ACC112 (cell line): Measurements from ENCODE around the gene CFAP20DC.

ENCODE experiments used
- H2AFZ ChIP-seq: fragments of 200-600 bp; sonication (generic); one replicate; pipeline ENCODE4 v1.6.0; 2017; ENCODE audit warnings: antibody characterized with exemption, low read length; ENCODE audit not compliant: unreplicated experiment
- H3K27ac ChIP-seq: fragments of 200-600 bp; sonication (generic); 2 replicates; pipeline ENCODE4 v1.5.1; 2014; ENCODE audit warnings: low read depth, mild to moderate bottlenecking, antibody characterized with exemption, low read length, moderate library complexity
- H3K27me3 ChIP-seq: fragments of 200-600 bp; sonication (generic); 2 replicates; pipeline ENCODE4 v1.6.1; 2014; ENCODE audit warnings: mild to moderate bottlenecking, antibody characterized with exemption, low read length, moderate library complexity, mixed read lengths; ENCODE audit not compliant: insufficient read depth
- H3K36me3 ChIP-seq: fragments of 200-600 bp; sonication (generic); 2 replicates; pipeline ENCODE4 v1.6.1; 2016; ENCODE audit warnings: mild to moderate bottlenecking, antibody characterized with exemption, low read length, moderate library complexity, mixed read lengths; ENCODE audit not compliant: insufficient read depth
- H3K4me1 ChIP-seq: fragments of 200-600 bp; sonication (generic); one replicate; pipeline ENCODE4 v1.6.1; 2016; ENCODE audit warnings: low read length, mixed read lengths; ENCODE audit not compliant: insufficient read depth, unreplicated experiment, control insufficient read depth
- H3K4me3 ChIP-seq: fragments of 200-600 bp; sonication (generic); 2 replicates; pipeline ENCODE4 v1.5.1; 2014; ENCODE audit warnings: mild to moderate bottlenecking, low read depth, low read length
- H3K79me2 ChIP-seq: fragments of 200-600 bp; sonication (generic); one replicate; pipeline ENCODE4 v1.6.0; 2016; ENCODE audit warnings: low read length; ENCODE audit not compliant: control insufficient read depth, unreplicated experiment, insufficient read depth

The CFAP20DC gene

DNA sequence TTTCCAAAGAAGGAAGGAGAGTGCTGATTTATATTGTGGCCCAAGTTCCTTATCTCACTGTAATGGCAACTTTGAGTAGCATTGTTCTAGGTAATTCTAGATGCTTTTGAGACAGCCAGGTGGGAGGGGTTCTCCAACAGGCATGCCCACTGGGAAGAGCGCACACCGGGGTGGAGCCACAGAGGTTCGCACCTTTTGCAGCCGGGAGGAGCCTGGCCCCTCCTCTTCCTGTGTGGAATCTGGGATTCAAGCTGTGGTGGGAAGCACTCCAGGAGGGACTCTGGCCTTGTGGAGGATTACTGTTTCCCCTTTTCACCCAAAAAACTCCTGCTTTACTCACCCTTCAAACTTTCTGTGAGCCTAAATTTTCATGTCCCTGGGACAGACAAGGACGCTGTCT is 53.1 kb downstream of the CFAP20DC start:
- H2AFZ ChIP-seq: no peak overlapping the region

DNA sequence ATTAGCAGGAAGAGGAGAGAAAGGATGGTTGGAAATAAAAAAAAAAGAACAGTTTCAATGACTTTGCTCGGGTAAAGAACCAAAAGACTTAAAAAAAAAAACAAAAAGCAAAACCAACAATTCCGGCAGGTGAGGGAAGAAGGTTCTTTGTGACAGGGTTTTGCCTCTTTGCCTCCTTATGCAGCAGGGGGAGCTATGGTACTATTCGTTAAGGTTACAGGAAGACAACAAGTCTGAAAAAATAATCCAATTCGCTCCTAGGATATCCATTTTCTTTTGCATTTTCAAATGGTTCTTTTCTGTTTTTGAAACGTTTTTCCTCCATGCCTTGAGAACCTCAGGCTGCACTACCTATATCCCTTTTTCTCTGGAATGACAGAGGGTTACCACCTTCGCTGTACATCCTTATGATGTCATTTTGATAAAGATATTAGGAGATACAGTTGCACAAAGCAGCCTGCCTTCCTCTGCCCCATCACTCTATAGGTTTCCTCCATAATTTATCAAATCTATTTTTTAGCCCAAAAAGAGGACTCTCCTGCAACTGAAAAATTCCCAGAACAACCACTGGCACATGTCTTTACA is 55.0 kb downstream of the CFAP20DC start:
- peaks cover 35% of the 10 kb centered on the region for H3K4me1 ChIP-seq
- no peak overlapping the region for H3K4me3 ChIP-seq
- H3K79me2 ChIP-seq: no peaks in the 10 kb centered on the region
- no peak overlapping the region for H3K27ac ChIP-seq
- H3K27me3 ChIP-seq: no peaks in the 10 kb centered on the region
- peak overlapping the region; percentile 92 for H2AFZ ChIP-seq
- no peaks in the 10 kb centered on the region for H3K36me3 ChIP-seq

More for the DNA sequence above, 53.1 kb downstream of the CFAP20DC start:
- no peaks in the 10 kb centered on the region for H3K27me3 ChIP-seq
- no peaks in the 10 kb centered on the region for H3K36me3 ChIP-seq
- no peak overlapping the region for H3K27ac ChIP-seq
- H3K79me2 ChIP-seq: no peaks in the 10 kb centered on the region
- H3K4me3 ChIP-seq: no peak overlapping the region
- peaks cover 29% of the 10 kb centered on the region for H3K4me1 ChIP-seq

DNA sequence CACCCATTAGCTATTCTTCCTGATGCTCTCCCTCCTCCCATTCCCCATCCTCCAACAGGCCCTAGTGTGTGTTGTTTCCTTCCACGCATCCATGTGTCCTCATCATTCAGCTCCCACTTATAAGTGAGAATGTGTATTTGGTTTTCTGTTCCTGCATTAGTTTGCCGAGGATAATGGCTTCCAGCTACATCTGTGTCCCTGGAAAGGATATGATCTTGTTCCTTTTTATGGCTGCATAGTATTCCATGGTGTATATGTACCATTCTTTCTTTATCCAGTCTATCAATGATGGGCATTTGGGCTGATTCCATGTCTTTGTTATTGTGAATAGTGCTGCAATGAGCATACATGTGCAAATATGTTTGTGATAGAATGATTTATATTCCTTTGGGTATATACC is 56.3 kb downstream of the CFAP20DC start:
- Histone ChIP-seq H3K4me3 (no peak overlapping the region), H2AFZ (no peak overlapping the region), H3K36me3 (no peaks in the 10 kb centered on the region), H3K27ac (no peak overlapping the region), H3K27me3 (no peaks in the 10 kb centered on the region), H3K4me1 (peaks cover 35% of the 10 kb centered on the region), H3K79me2 (no peaks in the 10 kb centered on the region)

DNA sequence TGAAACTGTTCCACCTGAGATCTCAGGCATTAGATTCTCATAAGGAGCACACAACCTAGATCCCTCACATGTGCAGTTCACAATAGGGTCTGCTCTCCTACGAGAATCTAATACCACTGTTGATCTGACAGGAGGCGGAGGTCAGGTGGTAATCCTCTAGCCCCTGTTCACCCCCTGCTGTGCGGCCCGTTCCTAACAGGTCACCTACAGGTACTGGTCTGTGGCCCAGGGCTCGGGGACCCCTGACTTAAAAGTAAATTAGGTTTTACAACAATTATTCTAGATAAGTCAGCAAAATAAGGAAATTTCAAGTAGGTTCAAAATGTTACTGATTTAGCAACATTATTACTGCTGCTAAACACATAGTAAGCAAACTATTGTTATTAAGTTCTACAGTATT is 58.2 kb downstream of the CFAP20DC start:
- peaks cover 33% of the 10 kb centered on the region for H3K4me1 ChIP-seq
- H3K27me3 ChIP-seq: no peaks in the 10 kb centered on the region
- no peak overlapping the region for H3K4me3 ChIP-seq

DNA sequence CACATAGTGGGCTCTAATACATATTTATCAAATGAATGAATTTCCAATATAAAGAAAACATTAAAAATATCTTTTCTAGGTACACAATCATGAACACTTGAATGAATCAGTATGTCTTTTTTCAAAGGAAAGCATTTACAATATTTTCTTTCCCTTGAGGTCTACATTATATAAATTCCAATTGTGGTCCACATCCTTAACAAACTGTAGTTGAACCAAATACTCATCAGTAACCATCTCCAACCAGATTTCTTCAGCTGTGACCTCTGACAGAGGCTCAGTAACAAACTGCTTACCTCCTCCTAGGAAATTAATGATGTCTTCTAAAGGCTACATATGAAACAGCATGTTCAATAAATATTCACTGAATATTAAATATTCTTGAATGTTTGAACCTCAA is 58.8 kb downstream of the CFAP20DC start:
- H2AFZ ChIP-seq: no peak overlapping the region
- H3K4me1 ChIP-seq: peaks cover 33% of the 10 kb centered on the region
- no peaks in the 10 kb centered on the region for H3K79me2 ChIP-seq
- peaks cover 8% of the 10 kb centered on the region for H3K36me3 ChIP-seq
- H3K27ac ChIP-seq: no peak overlapping the region
- no peaks in the 10 kb centered on the region for H3K27me3 ChIP-seq
- H3K4me3 ChIP-seq: no peak overlapping the region

More for the DNA sequence above, 58.2 kb downstream of the CFAP20DC start:
- no peak overlapping the region for H3K27ac ChIP-seq
- H3K79me2 ChIP-seq: no peaks in the 10 kb centered on the region
- H2AFZ ChIP-seq: no peak overlapping the region
- H3K36me3 ChIP-seq: peaks cover 2% of the 10 kb centered on the region; the same call in 1 of the 2 replicates

DNA sequence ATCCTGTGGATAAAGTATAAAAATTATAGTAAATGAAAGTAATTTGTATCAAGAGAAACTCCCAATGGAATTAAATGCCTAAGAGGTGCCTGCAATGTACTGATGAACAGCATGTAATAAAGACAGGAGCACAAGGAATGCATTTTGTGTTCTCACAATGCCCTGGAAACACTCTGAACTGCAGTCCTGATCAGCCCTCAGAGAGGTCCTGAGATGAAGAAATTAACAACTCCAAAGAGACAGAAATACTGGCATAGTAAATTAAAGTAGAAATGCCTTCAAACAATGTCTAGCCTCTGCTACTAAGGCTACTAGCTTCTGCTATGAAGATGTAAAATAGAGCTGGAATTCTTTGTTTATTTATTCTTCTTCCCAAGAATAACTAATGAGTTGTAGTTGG is 59.9 kb downstream of the CFAP20DC start:
- peaks cover 33% of the 10 kb centered on the region for H3K4me1 ChIP-seq
- H3K27me3 ChIP-seq: no peaks in the 10 kb centered on the region
- no peaks in the 10 kb centered on the region for H3K79me2 ChIP-seq
- peak overlapping the region; percentile 40 for H3K27ac ChIP-seq
- no peak overlapping the region for H2AFZ ChIP-seq
- peaks cover 11% of the 10 kb centered on the region for H3K36me3 ChIP-seq
- H3K4me3 ChIP-seq: peak overlapping the region; percentile 13; the same call in 1 of the 2 replicates

DNA sequence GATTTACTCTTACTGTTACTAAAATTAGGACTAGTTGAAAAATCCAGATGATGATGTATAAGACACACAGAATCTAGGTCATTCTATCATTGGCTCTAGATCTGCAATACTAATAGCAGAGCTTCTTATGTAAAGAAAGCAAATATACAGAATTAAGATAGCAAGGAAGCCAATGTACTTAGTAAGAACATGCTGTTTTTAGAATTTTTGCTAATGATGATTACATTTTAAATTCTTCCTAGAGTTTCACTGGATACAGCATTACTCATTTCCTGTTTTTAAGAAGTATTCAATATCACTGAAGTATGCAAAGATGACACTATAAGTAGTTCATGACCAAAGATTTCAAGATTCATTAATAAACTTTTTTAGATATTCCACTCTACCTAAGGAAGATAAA is 60.7 kb downstream of the CFAP20DC start:
- no peaks in the 10 kb centered on the region for H3K27me3 ChIP-seq
- H3K36me3 ChIP-seq: peaks cover 11% of the 10 kb centered on the region
- peak overlapping the region; percentile 20; the same call in 1 of the 2 replicates for H3K4me3 ChIP-seq
- H3K79me2 ChIP-seq: no peaks in the 10 kb centered on the region
- H3K4me1 ChIP-seq: peaks cover 34% of the 10 kb centered on the region
- H3K27ac ChIP-seq: peak overlapping the region; percentile 54
- peak overlapping the region; percentile 39 for H2AFZ ChIP-seq

DNA sequence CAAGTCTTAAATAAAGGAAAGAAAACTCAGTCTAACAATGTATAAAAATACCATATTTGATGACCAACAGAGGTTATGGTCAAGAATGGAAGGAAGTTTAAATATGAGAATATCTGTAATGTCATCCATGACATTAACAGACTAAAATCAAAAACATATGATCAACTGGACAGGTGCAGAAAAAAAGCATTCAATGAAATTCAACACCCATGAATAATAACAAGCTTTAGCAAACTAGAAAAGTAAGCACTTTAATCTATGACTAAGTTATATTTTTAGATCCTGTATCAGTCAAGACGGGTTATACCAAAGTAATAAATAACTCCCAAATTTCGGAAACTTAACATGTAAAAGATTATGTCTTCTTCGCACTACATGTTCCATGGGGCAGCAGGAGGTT is 61.8 kb downstream of the CFAP20DC start:
- no peaks in the 10 kb centered on the region for H3K27me3 ChIP-seq
- no peak overlapping the region for H3K4me3 ChIP-seq
- H3K36me3 ChIP-seq: peaks cover 11% of the 10 kb centered on the region
- no peak overlapping the region for H2AFZ ChIP-seq
- peak overlapping the region; percentile 54; the same call in 1 of the 2 replicates for H3K27ac ChIP-seq
- H3K79me2 ChIP-seq: no peaks in the 10 kb centered on the region
- peaks cover 39% of the 10 kb centered on the region for H3K4me1 ChIP-seq

DNA sequence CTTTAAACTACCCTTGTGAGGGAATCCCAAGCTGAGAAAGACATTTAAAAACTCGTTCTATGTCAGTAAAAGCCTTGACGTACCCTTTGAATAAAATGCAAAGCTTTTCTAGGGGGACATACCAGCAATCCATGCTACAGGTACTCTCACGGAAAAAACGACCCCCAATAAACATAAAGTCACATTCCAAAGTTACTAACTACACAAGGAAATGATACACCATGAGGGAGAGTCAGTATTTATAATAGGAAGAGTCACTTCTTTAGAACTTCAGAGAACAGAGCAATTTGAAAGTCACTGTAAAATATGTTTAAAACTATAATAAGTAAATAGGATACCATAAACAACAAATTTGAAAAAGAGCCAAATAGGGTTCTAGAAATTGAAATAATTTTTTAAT is 63.2 kb downstream of the CFAP20DC start:
- H3K36me3 ChIP-seq: peaks cover 11% of the 10 kb centered on the region
- H3K27me3 ChIP-seq: no peaks in the 10 kb centered on the region
- no peak overlapping the region for H3K4me3 ChIP-seq
- H2AFZ ChIP-seq: no peak overlapping the region
- peaks cover 39% of the 10 kb centered on the region for H3K4me1 ChIP-seq
- no peak overlapping the region for H3K27ac ChIP-seq
- no peaks in the 10 kb centered on the region for H3K79me2 ChIP-seq

DNA sequence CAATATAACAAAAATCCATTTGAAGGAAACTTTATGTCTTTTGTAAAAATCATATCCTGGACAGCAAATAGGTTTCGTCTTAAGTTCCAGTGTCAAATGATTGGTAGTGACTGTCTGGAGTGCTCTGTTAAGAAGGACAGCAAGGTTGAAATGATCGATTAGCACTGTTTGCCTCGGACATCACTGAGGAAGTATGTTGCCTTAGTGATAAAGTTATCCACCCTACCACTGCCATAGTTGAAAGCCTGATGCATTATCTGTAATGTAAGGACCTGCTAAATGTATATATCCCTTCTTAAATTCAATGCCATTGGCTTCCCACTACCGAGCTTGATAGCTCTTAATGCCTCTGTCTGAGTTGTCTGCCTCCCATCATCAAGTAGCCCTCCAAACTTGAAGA is 70.0 kb downstream of the CFAP20DC start:
- Histone ChIP-seq H3K27me3 (no peaks in the 10 kb centered on the region), H3K4me1 (peaks cover 6% of the 10 kb centered on the region), H2AFZ (no peak overlapping the region), H3K36me3 (no peaks in the 10 kb centered on the region), H3K27ac (no peak overlapping the region), H3K79me2 (no peaks in the 10 kb centered on the region), H3K4me3 (no peak overlapping the region)

DNA sequence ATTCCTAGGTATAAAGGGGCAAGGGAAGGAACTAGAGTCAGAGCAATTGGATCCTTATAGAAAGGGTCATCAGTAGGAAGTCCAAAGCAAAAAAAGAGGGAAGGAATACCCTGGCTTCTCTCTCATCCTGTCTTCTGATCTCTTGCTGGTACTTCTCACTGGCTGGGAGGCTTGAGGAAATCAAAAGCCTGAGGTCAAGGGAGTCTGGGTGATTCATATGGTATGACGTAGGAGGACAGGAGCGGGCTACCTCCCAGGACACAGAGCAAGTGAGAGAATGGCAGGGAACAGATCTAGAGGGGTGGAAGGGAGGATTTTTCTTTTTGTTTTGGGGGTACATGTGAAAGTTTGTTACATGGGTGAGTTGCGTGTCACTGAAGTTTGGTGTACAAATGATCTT is 76.0 kb downstream of the CFAP20DC start:
- Histone ChIP-seq H3K27me3 (no peaks in the 10 kb centered on the region), H3K4me1 (no peaks in the 10 kb centered on the region), H3K36me3 (no peaks in the 10 kb centered on the region), H3K27ac (no peak overlapping the region), H2AFZ (no peak overlapping the region), H3K4me3 (no peak overlapping the region), H3K79me2 (no peaks in the 10 kb centered on the region)
